LNCaP clone FGC (cell line): ENCODE measurements around the gene GPANK1.

Experiments
- DNase-seq: peaks from one replicate; pipeline ENCODE4 v3.0.0-alpha.2; 2011; ENCODE audit warnings: low read depth
- H3K4me3 ChIP-seq: 2 replicates; pipeline ENCODE4 v1.5.1; 2011; ENCODE audit warnings: mild to moderate bottlenecking, low read depth, low read length, control low read depth
- TF ChIP-seq, protein P1 (sequence below): IDR thresholded peaks from 2 replicates; pipeline ENCODE4 v1.5.1; 2012; ENCODE audit warnings: mild to moderate bottlenecking; ENCODE audit not compliant: control insufficient read depth, insufficient read depth; ENCODE audit errors: extremely low read depth

Gene GPANK1

DNA sequence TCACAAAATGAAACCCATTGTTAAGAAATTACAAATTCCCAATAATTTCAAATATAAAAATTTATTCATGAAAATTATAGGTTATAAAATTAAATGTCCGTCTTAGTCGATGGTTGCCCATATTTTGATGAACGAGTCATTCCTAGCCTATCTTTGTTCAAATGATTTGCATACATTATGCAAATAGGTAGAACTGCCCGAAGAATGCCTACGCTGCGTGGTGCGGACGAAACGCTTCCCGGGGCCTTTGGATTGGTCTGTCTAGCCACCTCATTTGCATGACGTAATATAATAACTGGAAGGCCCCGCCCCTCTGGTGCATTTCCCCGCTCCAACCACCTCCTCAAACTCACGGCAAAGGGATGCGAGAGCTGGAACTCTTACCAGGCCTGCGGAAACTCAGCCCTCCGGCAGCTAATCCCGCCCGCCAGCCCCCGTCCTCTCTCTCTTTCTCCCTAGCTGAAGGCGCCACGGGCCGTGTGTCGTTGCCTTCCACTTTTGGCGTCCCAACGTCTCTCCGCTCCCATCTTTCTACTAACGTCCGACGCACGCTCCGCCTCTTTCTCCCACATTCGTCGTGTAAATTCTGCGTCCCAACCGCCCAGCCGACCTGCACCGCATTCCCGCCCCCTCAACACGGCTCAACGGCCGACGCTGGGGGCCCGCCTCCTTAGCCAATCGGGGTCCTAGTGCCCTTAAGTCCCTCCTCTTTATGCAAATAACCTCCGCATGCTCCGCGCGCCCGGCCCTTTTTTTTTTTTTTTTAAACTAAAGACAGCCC, 44.8 kb downstream of the GPANK1 start:
- TF ChIP-seq, protein P1, sequence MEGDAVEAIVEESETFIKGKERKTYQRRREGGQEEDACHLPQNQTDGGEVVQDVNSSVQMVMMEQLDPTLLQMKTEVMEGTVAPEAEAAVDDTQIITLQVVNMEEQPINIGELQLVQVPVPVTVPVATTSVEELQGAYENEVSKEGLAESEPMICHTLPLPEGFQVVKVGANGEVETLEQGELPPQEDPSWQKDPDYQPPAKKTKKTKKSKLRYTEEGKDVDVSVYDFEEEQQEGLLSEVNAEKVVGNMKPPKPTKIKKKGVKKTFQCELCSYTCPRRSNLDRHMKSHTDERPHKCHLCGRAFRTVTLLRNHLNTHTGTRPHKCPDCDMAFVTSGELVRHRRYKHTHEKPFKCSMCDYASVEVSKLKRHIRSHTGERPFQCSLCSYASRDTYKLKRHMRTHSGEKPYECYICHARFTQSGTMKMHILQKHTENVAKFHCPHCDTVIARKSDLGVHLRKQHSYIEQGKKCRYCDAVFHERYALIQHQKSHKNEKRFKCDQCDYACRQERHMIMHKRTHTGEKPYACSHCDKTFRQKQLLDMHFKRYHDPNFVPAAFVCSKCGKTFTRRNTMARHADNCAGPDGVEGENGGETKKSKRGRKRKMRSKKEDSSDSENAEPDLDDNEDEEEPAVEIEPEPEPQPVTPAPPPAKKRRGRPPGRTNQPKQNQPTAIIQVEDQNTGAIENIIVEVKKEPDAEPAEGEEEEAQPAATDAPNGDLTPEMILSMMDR: no peak
- peak; percentile 97 for DNase-seq
- peak overlapping the region; percentile 99 for H3K4me3 ChIP-seq

DNA sequence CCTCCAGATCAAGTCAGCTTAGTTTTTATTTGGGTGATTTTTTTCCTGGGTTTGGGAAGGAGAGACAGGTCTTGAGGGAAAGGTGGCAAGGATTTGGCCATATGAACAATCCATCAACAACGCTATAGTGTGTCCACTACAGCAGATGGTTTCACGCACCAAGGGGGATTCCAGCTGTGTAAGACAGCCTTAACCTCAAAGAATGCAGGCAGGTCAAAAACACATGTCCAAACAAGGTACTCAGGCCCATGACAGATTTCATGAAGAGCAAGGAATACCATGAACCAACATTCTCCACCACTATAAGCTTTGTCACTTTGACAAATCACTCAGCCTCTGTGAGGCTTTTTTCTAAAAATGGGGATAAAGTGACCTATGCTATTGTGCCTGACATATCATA, 47.8 kb downstream of the GPANK1 start:
- TF ChIP-seq, protein P1: no peak
- no peak for DNase-seq
- H3K4me3 ChIP-seq: no peak overlapping the region

DNA sequence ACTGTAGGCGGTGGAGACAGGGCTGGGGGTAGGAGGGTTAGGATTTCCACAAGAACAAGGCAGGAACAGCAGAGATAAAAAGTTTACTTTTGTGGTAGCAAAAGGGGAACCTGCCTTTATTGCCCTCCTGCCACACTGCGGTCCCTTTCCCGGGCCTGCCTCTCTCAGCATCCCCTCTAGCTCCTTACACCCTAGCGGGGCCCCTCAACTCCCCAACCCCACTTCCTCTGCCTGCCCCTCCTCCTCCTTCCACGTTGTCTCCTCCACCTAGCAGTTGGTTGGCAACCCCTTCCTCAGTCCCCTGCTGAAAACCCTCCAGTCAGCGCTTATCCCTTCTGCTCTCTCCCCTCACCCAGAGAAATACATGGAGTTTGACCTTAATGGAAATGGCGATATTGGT, 49.0 kb downstream of the GPANK1 start:
- TF ChIP-seq, protein P1: no peak
- no peak for DNase-seq
- no peak overlapping the region for H3K4me3 ChIP-seq

- TF ChIP-seq, protein P1: no peak
- H3K4me3 ChIP-seq: no peak within 1 kb of the TSS
- DNase-seq: no peak
Measured at GRCh38 chr6:31614684-31615578, 49.9 kb downstream of the GPANK1 start, which contains the start of gene AIF1. Gene AIF1 (plus strand): TSS chr6:31615234. CDS start chr6:31615330, 96 bp downstream.

GRCh38 chr6:31614075-31614619, 50.6 kb downstream of the GPANK1 start:
- DNase-seq: no peak
- no peak overlapping the region for H3K4me3 ChIP-seq
- TF ChIP-seq, protein P1: no peak
